Coronary artery (tissue), 2 donors: ENCODE data around the gene NUCKS1.

Experiments
- DNase-seq: peaks from one replicate; pipeline ENCODE4 v3.0.0-alpha.2; 2017; ENCODE audit warnings: low spot score
- H3K27ac ChIP-seq, 2 donors: fragments of 200-600 bp; sonication (generic); one replicate each; pipeline ENCODE4 v1.5.1; 2016 to 2019
- H3K4me3 ChIP-seq: fragments of 200-600 bp; sonication (generic); 2 replicates; pipeline ENCODE4 v1.5.1; 2016; ENCODE audit warnings: mild to moderate bottlenecking, moderate library complexity
- CTCF ChIP-seq: fragments of 200-600 bp; sonication (generic); IDR thresholded peaks from one replicate; pipeline ENCODE4 v1.5.1; 2019; ENCODE audit warnings: antibody characterized with exemption

Gene NUCKS1

GRCh38 chr1:205665201-205666045, 84.6 kb downstream of the NUCKS1 start:
- Histone ChIP-seq H3K27ac (no peak overlapping the region), H3K4me3 (no peak overlapping the region)
- TF ChIP-seq CTCF = no peak

GRCh38 chr1:205664399-205665017, 85.5 kb downstream of the NUCKS1 start:
- no peak for DNase-seq
- no peak overlapping the region for H3K4me3 ChIP-seq
- no peak for TF ChIP-seq CTCF
- H3K27ac ChIP-seq = no peak overlapping the region

More at GRCh38 chr1:205665201-205666045, 84.6 kb downstream of the NUCKS1 start:
- no peak for DNase-seq

GRCh38 chr1:205663286-205663936, 86.6 kb downstream of the NUCKS1 start:
- no peak overlapping the region for H3K27ac ChIP-seq
- DNase-seq = no peak
- H3K4me3 ChIP-seq = no peak overlapping the region
- TF ChIP-seq CTCF = no peak
